A549 (cell line): ENCODE results near the gene NFYC.

ENCODE experiments used
- CHD2 ChIP-seq: fragments of 150-350 bp; IDR thresholded peaks from 2 replicates; pipeline ENCODE4 v1.6.1; 2014; ENCODE audit warnings: low read length; ENCODE audit not compliant: partially characterized antibody
- CTCF ChIP-seq: fragments of >200 bp; sonication (Bioruptor Twin); formaldehyde crosslinking; IDR thresholded peaks from 3 replicates; pipeline ENCODE4 v1.5.1; 2016
- HOXB13 ChIP-seq: fragments of 250-450 bp; sonication (Bioruptor Pico); IDR thresholded peaks from 2 replicates; pipeline ENCODE4 v1.5.0; 2020; ENCODE audit warnings: low read depth, mild to moderate bottlenecking, moderate library complexity
- KDM1A ChIP-seq: fragments of 200-600 bp; sonication (generic); IDR thresholded peaks from 2 replicates; pipeline ENCODE4 v1.6.1; 2016; ENCODE audit warnings: low read depth, mild to moderate bottlenecking
- MAFK ChIP-seq: fragments of 450-650 bp; IDR thresholded peaks from 2 replicates; pipeline ENCODE4 v1.6.1; 2014; ENCODE audit not compliant: partially characterized antibody
- RCOR1 ChIP-seq: fragments of 150-350 bp; IDR thresholded peaks from 2 replicates; pipeline ENCODE4 v1.6.1; 2014; ENCODE audit warnings: antibody characterized with exemption, low read length, low read depth
- USF2 ChIP-seq: fragments of 450-650 bp; IDR thresholded peaks from 2 replicates; pipeline ENCODE4 v1.6.1; 2014; ENCODE audit warnings: antibody characterized with exemption
- TF ChIP-seq, protein P1 (sequence below): fragments of 150-350 bp; IDR thresholded peaks from 2 replicates; pipeline ENCODE4 v1.6.1; 2014; ENCODE audit warnings: low read depth, mild to moderate bottlenecking, low read length

GRCh38 chr1:40760984-40761383, 69.5 kb downstream of the NFYC start:
- TF ChIP-seq CTCF = no peak
- TF ChIP-seq KDM1A = no peak
- no peak for TF ChIP-seq USF2
- no peak for TF ChIP-seq MAFK
- TF ChIP-seq CHD2 = no peak
- no peak for TF ChIP-seq HOXB13 (CRISPR knock-in tag)
- no peak for TF ChIP-seq RCOR1
- TF ChIP-seq, protein P1, sequence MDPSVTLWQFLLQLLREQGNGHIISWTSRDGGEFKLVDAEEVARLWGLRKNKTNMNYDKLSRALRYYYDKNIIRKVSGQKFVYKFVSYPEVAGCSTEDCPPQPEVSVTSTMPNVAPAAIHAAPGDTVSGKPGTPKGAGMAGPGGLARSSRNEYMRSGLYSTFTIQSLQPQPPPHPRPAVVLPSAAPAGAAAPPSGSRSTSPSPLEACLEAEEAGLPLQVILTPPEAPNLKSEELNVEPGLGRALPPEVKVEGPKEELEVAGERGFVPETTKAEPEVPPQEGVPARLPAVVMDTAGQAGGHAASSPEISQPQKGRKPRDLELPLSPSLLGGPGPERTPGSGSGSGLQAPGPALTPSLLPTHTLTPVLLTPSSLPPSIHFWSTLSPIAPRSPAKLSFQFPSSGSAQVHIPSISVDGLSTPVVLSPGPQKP = no peak
